K562 (cell line): ENCODE measurements around the gene NRXN3. TPM values are rescaled to one million over a fixed set of nuclear protein-coding genes. Genes with fewer than 3 reads are reported as not detected.

Experiments
- ATAC-seq: fragments of 200-7000 bp; cut with Tn5 transposase; 3 replicates; pipeline ENCODE4 v1.9.1; 2020; ENCODE audit warnings: moderate library complexity
- BruUV-seq: library from RNA; stranded (reverse); fragments of 400-500 nt; replicated peaks from 2 replicates; lab custom pipeline; 2021; lab: Mats Ljungman, UMichigan
- CTCF ChIA-PET: fragments of 300-600 bp; formaldehyde crosslinking; extraction: SDS; loops from one replicate; lab custom pipeline; 2021; ENCODE audit warnings: low intra/inter-chr PET ratio; lab: Yijun Ruan, JAX
- POLR2A ChIA-PET: fragments of 300-600, 350-650 bp; sonication (Branson Sonifier 250); formaldehyde crosslinking; extraction: SDS; loops from one replicate; lab custom pipeline; 2021; ENCODE audit warnings: antibody characterized with exemption, inconsistent platforms; lab: Yijun Ruan, JAX
- DNase-seq, 4 experiments: peaks; one replicate each; pipeline versions ENCODE4 v3.0.0 to v3.0.0-alpha.2; 2011 to 2018; ENCODE audit warnings: low spot score in 3 of 4, mixed read lengths in 3 of 4; ENCODE audit errors: extremely low read depth in 1 of 4
- FAIRE-seq: peaks from 2 replicates; lab custom pipeline; 2011; peaks lifted over from hg19 to GRCh38; lab: Jason Lieb, UNC
- H2AFZ ChIP-seq: 2 replicates; pipeline ENCODE4 v1.6.0; 2011; ENCODE audit warnings: low read depth, low read length, control low read depth, inconsistent platforms
- H3K27ac ChIP-seq: fragments of 200-600 bp; 3 replicates; pipeline ENCODE4 v1.8.0; 2011; ENCODE audit warnings: low read depth, mild to moderate bottlenecking, control low read depth, inconsistent platforms, low read length, moderate library complexity, mixed read lengths; ENCODE audit errors: extremely low read depth
- H3K27me3 ChIP-seq, 2 experiments: fragments of 300-600 bp in 1 of 2; 2 replicates in 1 of 2; 3 replicates in 1 of 2; pipeline versions ENCODE4 v1.6.0 to v1.8.0; 2011; ENCODE audit warnings: inconsistent platforms in 2 of 2, low read length in 2 of 2, mild to moderate bottlenecking in 1 of 2, mixed read lengths in 1 of 2, moderate library complexity in 1 of 2; ENCODE audit not compliant: control insufficient read depth in 2 of 2, insufficient read depth in 2 of 2
- H3K36me3 ChIP-seq: fragments of 300-600 bp; 3 replicates; pipeline ENCODE4 v1.8.0; 2011; ENCODE audit warnings: mild to moderate bottlenecking, low read length, inconsistent platforms; ENCODE audit not compliant: control insufficient read depth, insufficient read depth
- H3K4me1 ChIP-seq, 2 experiments: fragments of 200-600 bp in 1 of 2; replicated peaks in 1 of 2; 2 replicates in 1 of 2; 3 replicates in 1 of 2; pipeline versions ENCODE4 v1.5.1 to v1.8.0; 2011; ENCODE audit warnings: inconsistent platforms in 2 of 2, low read length in 2 of 2, mild to moderate bottlenecking in 1 of 2, mixed read lengths in 1 of 2, moderate library complexity in 1 of 2; ENCODE audit not compliant: control insufficient read depth in 2 of 2, insufficient read depth in 2 of 2
- H3K4me2 ChIP-seq: 2 replicates; pipeline ENCODE4 v1.6.1; 2011; ENCODE audit warnings: low read length, control low read depth, inconsistent platforms, mixed read lengths; ENCODE audit not compliant: insufficient read depth
- H3K4me3 ChIP-seq: fragments of 200-600 bp; sonication (generic), shearing (Covaris generic); 2 replicates; pipeline ENCODE4 v1.5.1; 2016; ENCODE audit warnings: control low read depth, inconsistent platforms
- H3K79me2 ChIP-seq: fragments of 200-600 bp; 3 replicates; pipeline ENCODE4 v1.8.0; 2011; ENCODE audit warnings: low read length, inconsistent platforms; ENCODE audit not compliant: control insufficient read depth, insufficient read depth
- H3K9ac ChIP-seq, 2 experiments: 2 replicates each; pipeline versions ENCODE4 v1.6.0 to v1.6.1; 2011; ENCODE audit warnings: low read depth in 2 of 2, low read length in 2 of 2, control low read depth in 1 of 2, inconsistent platforms in 1 of 2, mild to moderate bottlenecking in 1 of 2, mixed read lengths in 1 of 2; ENCODE audit not compliant: insufficient read depth in 1 of 2
- H3K9me1 ChIP-seq: one replicate; pipeline ENCODE4 v1.6.0; 2011; ENCODE audit warnings: inconsistent platforms, mild to moderate bottlenecking, low read length, moderate library complexity; ENCODE audit not compliant: control insufficient read depth, insufficient read depth
- H3K9me3 ChIP-seq: replicated peaks from 2 replicates; pipeline ENCODE4 v1.5.1; 2011; ENCODE audit warnings: low read depth, low read length, inconsistent platforms; ENCODE audit not compliant: control insufficient read depth, insufficient read depth
- H4K20me1 ChIP-seq: replicated peaks from 2 replicates; pipeline ENCODE4 v1.6.1; 2011; ENCODE audit warnings: low read length, inconsistent platforms, mixed read lengths; ENCODE audit not compliant: control insufficient read depth, insufficient read depth
- ATF3 ChIP-seq, 2 experiments: fragments of 450-650 bp in 1 of 2; sonication (generic) in 1 of 2; formaldehyde crosslinking in 1 of 2; IDR thresholded peaks in 1 of 2; conservative IDR thresholded peaks in 1 of 2; 2 replicates each; pipeline versions ENCODE4 v1.6.1 to v1.8.1; 2016 to 2023; ENCODE audit warnings: mild to moderate bottlenecking in 2 of 2, moderate library complexity in 2 of 2, inconsistent platforms in 1 of 2, missing genetic modification reagents in 1 of 2
- BRCA1 ChIP-seq, 2 experiments: fragments of 450-650 bp in 1 of 2; sonication (generic) in 1 of 2; formaldehyde crosslinking in 1 of 2; IDR thresholded peaks; 2 replicates each; pipeline versions ENCODE4 v1.5.0 to v1.6.1; 2017 to 2020; ENCODE audit warnings: mild to moderate bottlenecking in 1 of 2, missing genetic modification reagents in 1 of 2
- CTCF ChIP-seq, 3 experiments: IDR thresholded peaks in 2 of 3; conservative IDR thresholded peaks in 1 of 3; 2 replicates each; pipeline ENCODE4 v1.5.1; 2011 to 2012; ENCODE audit warnings: low read length in 3 of 3, mild to moderate bottlenecking in 3 of 3, control low read depth in 2 of 3, improper control_type of control experiment in 1 of 3, inconsistent platforms in 1 of 3, low read depth in 1 of 3, mixed read lengths in 1 of 3, moderate library complexity in 1 of 3; ENCODE audit not compliant: insufficient read depth in 2 of 3
- NFE2 ChIP-seq: IDR thresholded peaks from 2 replicates; pipeline ENCODE4 v1.6.1; 2014; ENCODE audit warnings: antibody characterized with exemption, low read depth
- WGBS: fragments of 100-300 bp; shearing (Covaris generic); methylation state at CpG from one replicate; pipeline ENCODE4 v1.1.6; 2016; ENCODE audit warnings: low coverage, mixed read lengths; ENCODE audit not compliant: insufficient coverage; ENCODE audit errors: missing lambda C conversion rate; 5-methylcytosine and 5-hydroxymethylcytosine counted together
- in situ Hi-C: fragments of 300-500 bp; cut with MboI; formaldehyde crosslinking; loops from 4 replicates; pipeline ENCODE4 v1.15.0; 2018; ENCODE audit warnings: inconsistent platforms, mixed read lengths
- intact Hi-C: fragments of 100-400 bp; cut with micrococcal nuclease; formaldehyde crosslinking; loops from 2 replicates; pipeline ENCODE4 v1.14.2; 2022
- polyA plus RNA-seq, 8 experiments: library from polyadenylated mRNA; depleted of rRNA in 4 of 8; stranded (reverse) in 5 of 8; unstranded in 3 of 8; fragments of >200 nt; fragmentation: Nextera tagmentation in 2 of 8; fragmentation: Illumina TruSeq in 1 of 8; extraction: Ambion mirVana in 2 of 8; extraction: Trizol in 1 of 8; gene quantifications; 2 replicates each; pipeline versions ENCODE4 v1.2.1 to v1.2.3, GENCODE V29; 2011 to 2014; ENCODE audit warnings: inconsistent platforms in 1 of 8, missing spikeins in 1 of 8
- total RNA-seq, 7 experiments: library from RNA; depleted of rRNA in 6 of 7; stranded (reverse); fragments of >200 nt in 6 of 7; fragmentation: Illumina TruSeq in 2 of 7; extraction: Trizol in 2 of 7; gene quantifications; 2 replicates each; pipeline versions ENCODE4 v1.2.1 to v1.2.3, GENCODE V29; 2011 to 2021; ENCODE audit warnings: low replicate concordance in 1 of 7

NRXN3 gene
- total and polyA plus RNA-seq, 9 of the 15 experiments (the other 6 are each of a cell fraction or from before 2014, with no cell fraction given): 0.09 TPM; not detected in 8

- TF ChIP-seq BRCA1 (IDR thresholded peaks at IDR 0.05): no peak
- no peak for TF ChIP-seq BRCA1 (CRISPR knock-in tag; IDR thresholded peaks at IDR 0.05)
- in situ Hi-C loops (no loop called here), intact Hi-C loops (no loop called here)
- Histone ChIP-seq H3K36me3 (no peaks in the 10 kb centered on the region), H3K4me2 (no peak overlapping the region), H3K27me3 (no peaks in the 10 kb centered on the region), H3K27ac (no peak overlapping the region), H3K9me1 (no peaks in the 10 kb centered on the region), H3K4me3 (no peak overlapping the region), H3K79me2 (no peaks in the 10 kb centered on the region), H2AFZ (no peak overlapping the region), H3K9ac (no peak overlapping the region), H3K9me3 (no peaks in the 10 kb centered on the region), H4K20me1 (no peaks in the 10 kb centered on the region), H3K4me1 (no peaks in the 10 kb centered on the region)
- CTCF ChIA-PET: no interaction called here
- DNase-seq (no peak), ATAC-seq (no peak), FAIRE-seq (no peak)
- no TSS peak for BruUV-seq
- POLR2A ChIA-PET: no interaction called here
Observed at GRCh38 chr14:78222746-78223145, 52.6 kb downstream of the NRXN3 start.

- no peak overlapping the region for H2AFZ ChIP-seq
- FAIRE-seq: no peak
- TF ChIP-seq ATF3 (IDR thresholded peaks at IDR 0.05): no peak
- no peak for TF ChIP-seq ATF3 (CRISPR knock-in tag; conservative IDR thresholded peaks at IDR 0.05)
- peak in 2 of 3 experiments; percentile 25 to 42; a peak in 3 of 6 replicates for TF ChIP-seq CTCF (IDR thresholded peaks at IDR 0.05 in 2 of 3, conservative IDR thresholded peaks at IDR 0.05 in 1 of 3; ENCODE audit: insufficient read depth in 2 of 3, low read depth in 1 of 3, low read length in 3 of 3)
- peak; percentile 34 for TF ChIP-seq NFE2
- TF ChIP-seq, all 486 proteins: peak for 2
- DNase-seq (peak in 1 of 4 experiments; percentile 11), ATAC-seq (peak; percentile 60)
- Histone ChIP-seq H3K9me3 (no peaks in the 10 kb centered on the region), H3K9ac (no peak overlapping the region), H3K27me3 (no peaks in the 10 kb centered on the region), H3K79me2 (no peaks in the 10 kb centered on the region), H3K4me1 (no peaks in the 10 kb centered on the region), H3K27ac (no peak overlapping the region), H3K9me1 (no peaks in the 10 kb centered on the region), H3K4me2 (no peak overlapping the region), H3K4me3 (no peak overlapping the region), H3K36me3 (no peaks in the 10 kb centered on the region), H4K20me1 (no peaks in the 10 kb centered on the region)
- in situ Hi-C loops (no loop called here), intact Hi-C loops (no loop called here)
- ChIA-PET CTCF (no interaction called here), POLR2A (no interaction called here)
- no TSS peak for BruUV-seq
- 5% methylated on average over 13 of the region's 14 CpGs for WGBS
Observed at GRCh38 chr14:78227248-78228077, 57.3 kb downstream of the NRXN3 start.
